Activated CD4-positive, alpha-beta T cell treated with anti-CD3 and anti-CD28 coated beads, Interleukin-10, Interleukin-2, amounts not matched to agents 100 ng/mL and 50 ng/mL, durations not matched to agents 16 hours and 8 hours (primary cell): ENCODE measurements around the gene WDR54.
"Not testable (repeated sequence)": the region's sequence is repeated elsewhere in the genome, so short reads cannot be mapped to it uniquely, and the experiment has no call there.

ENCODE experiments used
- DNase-seq: peaks from one replicate; pipeline ENCODE4 v3.0.0-alpha.2; 2020

The WDR54 gene

DNA sequence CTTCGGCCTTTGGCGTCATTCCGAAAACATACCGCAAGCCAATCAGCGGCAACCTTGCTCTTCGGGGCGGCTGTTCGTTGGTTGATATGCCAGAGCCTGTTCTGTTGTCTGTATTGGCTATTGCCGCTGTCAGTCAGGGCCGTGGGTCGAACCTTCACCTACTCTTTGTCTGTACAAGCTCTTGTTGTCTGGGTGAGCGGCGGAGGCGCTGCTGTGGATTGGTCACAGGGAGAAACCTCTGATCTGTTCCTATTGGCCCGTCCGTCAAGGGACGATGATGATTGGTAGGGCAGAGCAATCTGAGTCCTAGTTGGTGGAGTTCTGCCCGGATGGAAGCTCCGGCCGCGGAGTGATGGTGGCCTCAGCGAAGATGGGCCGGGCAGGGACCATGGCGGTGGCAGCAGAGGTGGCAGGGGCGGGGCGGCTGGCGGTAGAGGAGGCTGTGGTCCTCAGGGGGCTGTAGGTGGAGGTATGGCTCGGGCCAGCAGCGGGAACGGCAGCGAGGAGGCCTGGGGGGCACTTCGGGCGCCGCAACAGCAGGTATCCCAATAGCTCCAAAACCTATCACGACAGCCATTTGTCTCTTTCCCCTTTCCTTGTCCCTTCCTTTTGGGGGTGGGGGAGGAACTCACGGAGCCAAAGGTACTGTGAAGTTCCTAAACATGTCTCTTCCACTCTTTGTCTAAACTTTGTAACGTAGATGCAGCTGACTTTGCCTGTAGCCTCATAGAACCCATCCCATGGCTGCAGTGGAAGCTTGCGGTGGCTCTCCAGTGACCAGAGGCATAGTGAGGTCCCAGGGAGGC lies 36.8 kb downstream of the WDR54 start, which contains the start of gene WBP1:
Gene WBP1 (plus strand): TSS at position 307 of the 806 bp plus-strand sequence. CDS start 165 bp downstream, at position 472.
- DNase-seq, result peak; percentile 100

DNA sequence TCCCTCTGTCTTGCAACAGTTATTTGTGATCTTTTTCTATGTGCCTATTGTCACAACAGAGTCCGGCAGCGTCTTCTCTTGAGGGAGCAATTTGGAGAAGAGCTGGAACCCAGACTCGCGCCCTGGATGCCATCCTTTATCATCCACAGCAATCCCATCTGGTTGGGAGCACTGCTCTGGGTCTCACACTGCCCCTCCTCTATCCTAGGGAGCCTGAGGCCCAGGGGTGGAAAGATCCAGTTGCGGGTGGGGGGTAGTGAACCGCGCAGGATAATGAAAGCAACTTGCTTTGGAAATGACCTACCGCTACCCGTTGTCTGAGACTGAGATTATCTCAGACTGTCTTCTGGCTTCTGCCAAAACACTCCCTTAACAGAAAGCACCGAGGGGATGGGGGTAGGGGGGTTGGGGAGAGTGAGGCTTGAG lies 37.4 kb downstream of the WDR54 start:
- DNase-seq, result no peak

DNA sequence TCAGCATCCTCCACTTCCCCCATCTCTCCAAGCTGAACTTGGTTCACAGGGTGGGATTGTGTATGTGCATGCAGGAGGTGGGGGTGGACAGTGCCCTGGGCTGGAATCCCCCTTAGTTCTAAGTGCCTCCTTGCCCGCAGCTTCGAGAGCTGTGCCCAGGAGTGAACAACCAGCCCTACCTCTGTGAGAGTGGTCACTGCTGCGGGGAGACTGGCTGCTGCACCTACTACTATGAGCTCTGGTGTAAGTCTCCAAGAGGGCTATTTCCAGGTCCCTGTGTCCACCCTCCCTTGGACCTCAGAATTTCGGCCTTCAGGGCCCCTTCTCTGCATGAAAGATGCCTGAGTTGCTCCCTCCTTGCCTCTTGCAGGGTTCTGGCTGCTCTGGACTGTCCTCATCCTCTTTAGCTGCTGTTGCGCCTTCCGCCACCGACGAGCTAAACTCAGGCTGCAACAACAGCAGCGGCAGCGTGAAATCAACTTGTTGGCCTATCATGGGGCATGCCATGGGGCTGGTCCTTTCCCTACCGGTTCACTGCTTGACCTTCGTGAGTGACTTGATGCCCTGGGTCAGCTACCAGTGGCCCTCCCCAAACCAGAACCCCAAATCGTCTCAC lies 38.1 kb downstream of the WDR54 start:
- DNase-seq, result not testable (repeated sequence)

DNA sequence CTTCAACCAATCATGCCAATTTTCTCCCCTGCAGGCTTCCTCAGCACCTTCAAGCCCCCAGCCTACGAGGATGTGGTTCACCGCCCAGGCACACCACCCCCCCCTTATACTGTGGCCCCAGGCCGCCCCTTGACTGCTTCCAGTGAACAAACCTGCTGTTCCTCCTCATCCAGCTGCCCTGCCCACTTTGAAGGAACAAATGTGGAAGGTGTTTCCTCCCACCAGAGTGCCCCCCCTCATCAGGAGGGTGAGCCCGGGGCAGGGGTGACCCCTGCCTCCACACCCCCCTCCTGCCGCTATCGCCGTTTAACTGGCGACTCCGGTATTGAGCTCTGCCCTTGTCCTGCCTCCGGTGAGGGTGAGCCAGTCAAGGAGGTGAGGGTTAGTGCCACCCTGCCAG lies 38.7 kb downstream of the WDR54 start:
- DNase-seq, result not testable (repeated sequence)

DNA sequence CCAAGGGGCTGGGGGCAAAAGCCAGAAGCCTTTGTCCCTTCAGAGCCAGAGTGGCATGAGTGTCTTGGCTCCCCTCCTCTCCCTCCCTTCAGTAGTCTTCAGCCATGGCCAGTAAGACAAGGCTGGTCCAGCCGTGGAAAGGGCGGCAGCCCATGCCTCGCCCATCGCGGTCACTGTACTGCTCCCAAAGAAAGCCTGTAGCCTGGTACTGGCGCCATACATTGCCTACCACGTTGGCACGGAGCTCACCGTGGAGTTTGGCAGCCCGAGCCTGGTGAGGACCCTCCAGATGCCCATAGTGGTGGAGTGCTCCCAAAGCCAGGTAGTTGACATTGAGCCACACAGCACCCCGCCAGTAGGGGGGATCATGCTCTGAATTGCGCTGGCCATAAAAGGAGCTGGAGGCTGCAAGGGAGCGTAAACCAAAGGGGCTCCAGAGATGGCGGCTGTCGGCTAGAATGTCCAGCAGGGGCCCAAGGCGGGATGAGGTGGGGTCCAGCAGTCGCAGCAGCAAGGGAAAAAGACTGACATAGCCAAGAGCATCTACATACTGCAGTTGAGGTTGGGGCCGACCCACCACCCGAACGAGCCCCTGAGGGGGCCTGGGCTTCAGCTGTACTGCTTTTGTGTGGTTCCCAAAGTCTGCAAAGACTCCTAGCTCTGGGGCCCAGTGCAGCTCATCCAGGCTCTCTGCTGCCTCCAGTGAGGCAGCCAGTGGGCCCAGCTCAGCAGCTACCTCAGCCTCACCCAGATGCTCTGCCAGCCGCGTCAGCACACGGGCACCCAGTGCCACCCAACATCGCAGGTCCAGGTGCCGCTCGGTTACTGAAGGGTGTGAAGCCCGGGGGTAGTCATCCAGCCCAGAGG lies 39.9 kb downstream of the WDR54 start:
- no peak for DNase-seq

DNA sequence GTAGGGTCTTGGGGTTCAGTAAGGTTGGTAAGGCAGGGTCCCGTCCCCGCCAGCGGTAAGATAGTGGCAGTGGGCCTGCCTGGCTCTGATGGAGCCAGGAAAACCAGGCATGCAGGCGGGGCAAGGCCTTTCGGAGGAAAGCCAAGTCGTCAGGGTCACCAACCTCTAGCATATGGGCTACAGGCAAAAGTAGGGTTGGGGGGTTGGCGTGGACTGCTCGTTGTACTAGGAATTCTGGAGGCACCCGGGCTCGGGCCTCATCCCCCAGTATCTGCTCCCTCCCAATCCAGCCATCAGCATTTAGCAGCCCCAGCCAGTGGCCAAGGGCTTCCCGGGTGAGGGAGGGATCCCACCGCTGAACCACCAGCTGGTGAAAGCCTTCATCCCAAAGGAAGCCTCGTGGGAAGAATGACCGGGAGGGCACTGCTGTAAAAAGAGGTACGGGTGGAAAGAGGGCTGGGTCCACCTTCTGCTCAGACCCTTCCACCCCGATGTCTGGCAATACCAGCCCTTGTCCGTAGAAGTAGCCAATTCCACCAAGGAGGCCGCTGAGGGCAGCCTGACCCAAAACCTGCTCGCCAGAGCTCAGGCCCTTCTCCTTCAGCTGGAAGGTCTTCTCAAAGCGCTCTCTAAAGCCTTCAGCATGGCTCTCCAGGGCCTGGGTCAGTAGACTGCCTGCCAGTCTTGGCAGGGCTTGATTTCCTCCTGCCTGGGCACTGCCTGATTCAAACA lies 40.7 kb downstream of the WDR54 start:
- DNase-seq, result no peak

DNA sequence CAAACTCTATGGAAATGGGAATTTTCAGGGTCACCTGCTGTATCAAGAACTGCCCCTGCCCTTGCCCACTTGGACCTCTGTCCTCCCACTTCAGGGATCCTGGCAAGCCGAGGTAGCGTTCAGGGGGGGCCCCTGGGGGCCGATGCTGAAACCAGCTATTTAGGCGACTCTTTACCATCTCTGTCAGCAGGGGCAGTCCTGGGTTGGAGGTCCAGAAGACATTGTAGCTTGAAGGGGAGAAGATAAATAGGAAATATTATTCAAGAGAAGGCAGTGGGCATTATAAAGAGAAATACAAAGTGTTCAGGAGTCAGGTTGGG lies 41.2 kb downstream of the WDR54 start:
- no peak for DNase-seq

DNA sequence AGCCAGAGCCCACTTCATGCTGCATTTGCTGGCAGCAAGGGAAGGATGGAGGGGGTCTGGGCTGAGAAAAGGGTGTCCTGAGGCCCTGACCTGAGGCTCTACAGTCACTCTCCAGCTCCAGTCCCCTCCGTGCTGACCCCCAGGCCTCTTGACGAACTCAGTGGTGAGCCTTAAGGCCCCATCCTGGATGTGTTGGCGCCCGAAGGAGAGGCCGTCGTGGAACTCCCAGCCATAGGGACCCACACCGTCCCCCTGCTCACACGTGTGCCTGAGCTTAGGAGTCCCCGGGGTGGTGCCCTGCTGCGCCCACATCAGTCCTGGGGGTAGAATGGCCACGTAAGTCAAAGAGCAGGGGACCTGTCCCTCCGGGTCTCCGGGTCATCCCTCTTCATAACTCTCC lies 42.9 kb downstream of the WDR54 start:
- no peak for DNase-seq

DNA sequence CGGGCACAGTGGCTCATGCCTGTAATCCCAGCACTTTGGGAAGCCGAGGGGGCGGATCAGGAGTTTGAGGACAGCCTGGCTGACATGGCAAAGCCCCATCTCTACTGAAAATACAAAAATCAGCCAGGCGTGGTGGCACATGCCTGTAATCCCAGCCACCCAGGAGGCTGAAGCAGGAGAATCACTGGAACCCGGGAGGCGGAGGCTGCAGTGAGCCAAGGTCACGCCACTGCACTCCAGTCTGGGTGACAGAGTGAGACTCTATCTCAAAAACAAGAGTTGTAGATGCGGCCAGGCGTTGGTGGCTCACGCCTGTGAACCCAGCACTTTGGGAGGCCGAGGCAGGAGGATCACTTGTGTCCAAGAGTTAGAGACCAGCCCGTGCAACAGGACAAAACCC lies 49.2 kb downstream of the WDR54 start:
- DNase-seq, result not testable (repeated sequence)

DNA sequence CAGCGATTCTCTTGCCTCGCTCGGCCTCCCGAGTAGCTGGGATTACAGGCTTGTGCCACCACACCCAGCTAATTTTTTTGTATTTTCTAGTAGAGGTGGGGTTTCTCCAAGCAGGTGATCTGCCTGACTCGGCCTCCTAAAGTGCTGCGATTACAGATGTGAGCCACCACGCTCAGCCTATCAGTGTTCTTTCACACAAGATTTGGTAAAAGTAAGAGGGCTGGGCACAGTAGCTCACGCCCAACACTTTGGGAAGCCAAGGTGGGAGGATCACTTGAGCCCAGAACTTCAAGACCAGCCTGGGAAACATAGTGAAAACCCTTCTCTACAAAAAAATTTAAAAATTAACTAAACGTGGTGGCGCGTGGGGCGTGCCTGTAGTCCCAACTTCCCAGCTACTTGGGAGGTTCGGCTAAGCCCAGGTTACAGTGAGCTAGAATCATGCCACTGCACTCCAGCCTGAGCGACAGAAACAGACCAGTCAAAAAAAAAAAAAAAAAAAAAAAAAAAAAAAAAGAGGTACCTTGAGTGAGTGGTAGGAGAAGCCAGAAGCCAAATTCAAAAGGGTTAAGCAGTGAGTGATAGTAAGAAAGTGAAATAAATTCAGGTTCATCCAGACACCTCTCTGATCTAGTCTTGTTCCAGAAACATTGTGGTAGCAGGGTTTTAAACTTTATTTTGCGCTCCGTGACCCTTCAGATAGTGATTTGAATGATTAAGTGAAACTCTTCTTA lies 50.0 kb downstream of the WDR54 start:
- no peak for DNase-seq

DNA sequence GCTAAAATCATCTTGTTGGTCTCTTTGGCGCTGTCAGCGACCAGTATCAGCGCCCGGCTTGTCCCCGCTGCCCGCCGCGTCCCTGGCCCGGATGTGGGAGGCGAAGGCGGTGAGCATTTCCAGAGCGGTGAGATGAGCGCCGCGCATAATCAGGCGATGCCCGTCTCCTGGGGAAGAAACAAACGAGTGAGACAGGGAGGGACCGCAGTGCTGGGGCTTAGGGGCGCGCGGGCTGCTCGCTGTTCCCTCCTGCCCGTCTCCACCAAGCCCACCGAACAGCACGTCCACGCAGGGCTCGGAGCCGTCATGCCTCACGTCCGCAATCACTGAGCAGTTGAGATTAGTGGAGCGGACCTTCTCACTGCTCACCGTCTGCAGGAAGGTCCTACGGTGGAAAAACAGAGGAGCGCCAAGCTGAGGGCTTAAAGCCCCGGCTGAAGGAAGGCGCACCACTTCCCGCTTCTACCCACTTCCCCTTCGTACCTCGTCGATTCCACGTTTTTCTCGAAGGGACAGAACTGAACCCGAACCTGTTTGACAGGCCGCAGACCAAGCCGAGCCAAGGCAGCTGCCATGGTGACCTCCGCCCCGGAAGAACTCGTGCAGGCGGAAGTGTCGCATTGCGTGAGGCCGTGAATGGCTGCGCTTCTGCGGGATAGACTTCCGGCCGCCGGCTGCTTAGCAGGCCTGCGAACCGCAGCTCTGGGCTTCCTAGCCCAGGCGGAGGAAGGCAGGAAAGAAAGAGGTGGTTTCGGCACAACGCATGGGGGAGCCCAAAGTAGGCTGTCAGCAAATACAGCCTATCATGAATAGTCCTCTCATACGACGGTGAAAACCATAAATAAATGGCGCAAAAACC lies 50.8 kb downstream of the WDR54 start, which contains the start of gene MRPL53:
Gene MRPL53 (minus strand): TSS at position 595 of the 859 bp plus-strand sequence. CDS start 20 bp downstream, at position 575.
- peak; percentile 97 for DNase-seq

DNA sequence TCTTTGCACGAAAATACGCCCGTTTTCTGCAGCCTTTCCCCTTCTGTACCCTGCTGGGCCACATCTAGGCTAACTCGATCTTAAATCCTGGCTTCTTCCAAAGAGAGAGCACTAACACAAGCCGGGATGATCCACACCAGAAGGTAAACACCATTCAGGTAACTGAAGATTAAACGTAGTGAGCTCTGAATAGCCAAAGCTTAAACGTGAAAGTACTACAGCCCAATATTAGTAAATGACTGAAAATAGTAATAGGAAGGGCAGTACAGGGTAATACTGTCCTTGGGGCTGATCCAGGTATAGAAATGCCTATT lies 51.4 kb downstream of the WDR54 start:
- no peak for DNase-seq

DNA sequence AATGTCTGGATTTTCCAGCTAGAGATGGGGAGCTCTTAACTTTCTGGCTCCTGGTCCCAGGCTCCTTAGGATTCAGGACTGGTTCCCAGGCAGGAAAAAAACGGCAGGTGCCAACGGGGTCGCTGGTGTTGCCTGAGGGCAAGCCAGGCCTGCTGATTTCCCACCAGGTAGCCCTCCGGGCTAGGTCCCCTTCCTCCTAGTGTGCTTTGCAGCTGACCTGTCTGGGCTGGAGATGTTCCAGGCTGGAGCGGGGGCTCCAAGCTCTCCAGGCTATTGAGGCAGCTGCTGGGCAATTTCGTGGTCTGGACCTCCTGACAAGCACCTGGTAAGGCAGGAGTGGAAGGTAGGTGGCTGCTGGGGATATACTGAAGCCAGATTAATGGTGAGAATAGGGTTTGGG lies 53.0 kb downstream of the WDR54 start:
- DNase-seq, result no peak

DNA sequence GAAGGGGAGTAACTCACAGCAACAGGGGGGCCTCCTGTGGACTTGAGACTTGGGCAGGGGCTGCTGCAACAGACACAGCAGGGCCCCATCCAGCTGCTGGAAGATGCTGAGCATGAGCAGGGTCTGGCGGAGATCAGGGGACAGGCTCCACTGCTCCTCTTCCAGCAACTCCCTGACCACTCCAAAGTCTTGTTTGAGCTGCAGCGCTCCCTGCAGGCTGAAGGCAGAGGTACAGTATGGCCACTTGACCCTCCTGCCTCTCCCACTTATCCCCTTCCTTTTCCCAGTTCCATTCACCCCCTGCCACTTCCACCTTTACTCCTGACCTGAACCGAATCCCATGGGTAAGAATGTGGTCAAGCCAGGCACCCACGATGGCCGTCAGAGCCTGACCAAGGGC lies 53.4 kb downstream of the WDR54 start:
- no peak for DNase-seq
